Measurements from ENCODE around the gene SYT15.

GRCh38 chr10:46557319-46558121 is 21.4 kb upstream of the SYT15 start:
- TF ChIP-seq POLR2A (IDR thresholded peaks at IDR 0.05; ENCODE audit: low read depth, low read length), result no peak
- TF ChIP-seq POU2F2 (IDR thresholded peaks at IDR 0.05; ENCODE audit: low read depth, low read length), result no peak
- TF ChIP-seq POLR2AphosphoS5 (IDR thresholded peaks at IDR 0.05; ENCODE audit: low read depth, low read length), result no peak
- no peak for TF ChIP-seq SPI1 (IDR thresholded peaks at IDR 0.05; ENCODE audit: low read depth, low read length)
- no peak for TF ChIP-seq TAF1 (IDR thresholded peaks at IDR 0.05; ENCODE audit: low read depth, low read length)

Data from GM12891 (cell line).